HCT116 (cell line): Measurements from ENCODE around the gene METTL22. TPM values are rescaled to one million over a fixed set of nuclear protein-coding genes. Genes with fewer than 3 reads are reported as not detected.

Source experiments
- ATAC-seq: fragments of 200-7000 bp; cut with Tn5 transposase; 2 replicates; pipeline ENCODE4 v1.9.1; 2020; ENCODE audit warnings: mild to moderate bottlenecking, moderate library complexity
- BruUV-seq: library from RNA; stranded (reverse); fragments of 400-500 nt; replicated peaks from 2 replicates; lab custom pipeline; 2021; lab: Mats Ljungman, UMichigan
- CTCF ChIA-PET: fragments of 300-600 bp; sonication (Branson Sonifier 250); formaldehyde crosslinking; loops from one replicate; lab custom pipeline; 2021; ENCODE audit warnings: antibody characterized with exemption; lab: Charles Lee
- POLR2A ChIA-PET: fragments of 300-600, 350-600 bp; sonication (Branson Sonifier 250); formaldehyde crosslinking; loops from one replicate; lab custom pipeline; 2021; ENCODE audit warnings: antibody characterized with exemption; lab: Charles Lee
- RAD21 ChIA-PET, 2 experiments: fragments of 300-600 bp; sonication (Branson Sonifier 250); formaldehyde crosslinking; loops; one replicate each; lab custom pipeline; 2023; ENCODE audit warnings: low total read pairs in 2 of 2; ENCODE audit not compliant: uncharacterized antibody in 2 of 2, unreplicated experiment in 2 of 2, low non-redundant PET in 1 of 2; lab: Charles Lee
- DNase-seq: peaks from one replicate; pipeline ENCODE4 v3.0.0-alpha.2; 2010; ENCODE audit warnings: low read depth, low spot score
- H2AFZ ChIP-seq: fragments of 200-600 bp; shearing (Covaris generic), sonication (generic); 2 replicates; pipeline ENCODE4 v1.6.1; 2017; ENCODE audit warnings: low read depth, mixed run types, mixed read lengths, antibody characterized with exemption, low read length; ENCODE audit not compliant: poor library complexity, severe bottlenecking
- H3K27ac ChIP-seq: 2 replicates; pipeline ENCODE4 v1.5.1; 2012; ENCODE audit warnings: low read depth, low read length
- H3K27me3 ChIP-seq: fragments of 200-600 bp; sonication (generic); 2 replicates; pipeline ENCODE4 v1.6.1; 2016; ENCODE audit warnings: mixed run types, low read length, mixed read lengths; ENCODE audit not compliant: insufficient read depth
- H3K36me3 ChIP-seq, 2 experiments: fragments of 200-500 bp in 1 of 2; fragments of 200-600 bp in 1 of 2; sonication (Bioruptor generic) in 1 of 2; sonication (generic) in 1 of 2; 2 replicates each; pipeline versions ENCODE4 v1.5.1 to v1.6.1; 2014 to 2016; ENCODE audit warnings: low read length in 2 of 2, inconsistent platforms in 1 of 2, mixed read lengths in 1 of 2, mixed run types in 1 of 2; ENCODE audit not compliant: insufficient read depth in 2 of 2, control insufficient read depth in 1 of 2
- H3K4me1 ChIP-seq, 2 experiments: fragments of 200-600 bp in 1 of 2; sonication (generic) in 1 of 2; 2 replicates each; pipeline versions ENCODE4 v1.5.1 to v1.6.1; 2012 to 2017; ENCODE audit warnings: low read length in 2 of 2, inconsistent platforms in 1 of 2, mild to moderate bottlenecking in 1 of 2, mixed read lengths in 1 of 2, mixed run types in 1 of 2, moderate library complexity in 1 of 2; ENCODE audit not compliant: insufficient read depth in 2 of 2, control insufficient read depth in 1 of 2
- H3K4me2 ChIP-seq: fragments of 200-600 bp; sonication (generic); 2 replicates; pipeline ENCODE4 v1.6.1; 2017; ENCODE audit warnings: mixed run types, low read length, mixed read lengths
- H3K4me3 ChIP-seq, 2 experiments: fragments of 200-600 bp in 1 of 2; sonication (generic) in 1 of 2; replicated peaks in 1 of 2; 2 replicates each; pipeline ENCODE4 v1.5.1; 2011 to 2016; ENCODE audit warnings: low read length in 2 of 2, control low read depth in 1 of 2, low read depth in 1 of 2, mild to moderate bottlenecking in 1 of 2, mixed read lengths in 1 of 2, mixed run types in 1 of 2
- H3K79me2 ChIP-seq: fragments of 200-600 bp; sonication (generic); 2 replicates; pipeline ENCODE4 v1.6.1; 2017; ENCODE audit warnings: mild to moderate bottlenecking, mixed run types, low read length, moderate library complexity, mixed read lengths; ENCODE audit not compliant: insufficient read depth
- H3K9ac ChIP-seq: fragments of 200-600 bp; sonication (generic); 2 replicates; pipeline ENCODE4 v1.6.1; 2016; ENCODE audit warnings: low read length, mixed read lengths
- H3K9me2 ChIP-seq: fragments of 200-600 bp; sonication (generic), shearing (Covaris generic); 2 replicates; pipeline ENCODE4 v1.6.1; 2017; ENCODE audit warnings: mixed run types, mild to moderate bottlenecking, moderate library complexity; ENCODE audit not compliant: insufficient read depth
- H3K9me3 ChIP-seq, 2 experiments: fragments of 200-500 bp in 1 of 2; fragments of 200-600 bp in 1 of 2; sonication (Bioruptor generic) in 1 of 2; sonication (generic) in 1 of 2; 2 replicates each; pipeline ENCODE4 v1.6.1; 2014 to 2017; ENCODE audit warnings: low read length in 2 of 2, mixed read lengths in 2 of 2, inconsistent platforms in 1 of 2, low read depth in 1 of 2, mild to moderate bottlenecking in 1 of 2, mixed run types in 1 of 2, moderate library complexity in 1 of 2; ENCODE audit not compliant: control insufficient read depth in 1 of 2, insufficient read depth in 1 of 2
- H4K20me1 ChIP-seq: fragments of 200-600 bp; sonication (generic), shearing (Covaris generic); 2 replicates; pipeline ENCODE4 v1.6.1; 2017; ENCODE audit warnings: mixed run types, mild to moderate bottlenecking, moderate library complexity; ENCODE audit not compliant: insufficient read depth
- CEBPB ChIP-seq: IDR thresholded peaks from 2 replicates; pipeline ENCODE4 v1.6.1; 2012; ENCODE audit warnings: low read depth
- EGR1 ChIP-seq: IDR thresholded peaks from 2 replicates; pipeline ENCODE4 v1.6.1; 2012; ENCODE audit warnings: low read depth
- ELF1 ChIP-seq: IDR thresholded peaks from 2 replicates; pipeline ENCODE4 v1.6.1; 2012; ENCODE audit warnings: low read depth, borderline replicate concordance
- EZH2 ChIP-seq: fragments of 200-600 bp; sonication (generic); IDR thresholded peaks from 2 replicates; pipeline ENCODE4 v1.6.1; 2017; ENCODE audit warnings: antibody characterized with exemption, mixed run types
- EZH2phosphoT487 ChIP-seq: fragments of 200-600 bp; IDR thresholded peaks from 2 replicates; pipeline ENCODE4 v1.6.1; 2018; ENCODE audit warnings: antibody characterized with exemption, borderline replicate concordance
- FOSL1 ChIP-seq: IDR thresholded peaks from 2 replicates; pipeline ENCODE4 v1.6.1; 2012; ENCODE audit warnings: low read depth
- POLR2AphosphoS5 ChIP-seq: IDR thresholded peaks from 2 replicates; pipeline ENCODE4 v1.6.1; 2011; ENCODE audit warnings: mild to moderate bottlenecking, low read depth, low read length, moderate library complexity
- RAD21 ChIP-seq: IDR thresholded peaks from 2 replicates; pipeline ENCODE4 v1.6.1; 2012; ENCODE audit warnings: low read depth, mild to moderate bottlenecking
- REST ChIP-seq: IDR thresholded peaks from 2 replicates; pipeline ENCODE4 v1.6.1; 2012; ENCODE audit warnings: low read depth
- SIN3A ChIP-seq: IDR thresholded peaks from 2 replicates; pipeline ENCODE4 v1.6.1; 2012; ENCODE audit warnings: low read depth
- SP1 ChIP-seq: IDR thresholded peaks from 2 replicates; pipeline ENCODE4 v1.6.1; 2012; ENCODE audit warnings: low read depth
- SRF ChIP-seq: IDR thresholded peaks from 2 replicates; pipeline ENCODE4 v1.6.1; 2012; ENCODE audit warnings: low read depth
- TCF7L2 ChIP-seq: IDR thresholded peaks from 2 replicates; pipeline ENCODE4 v1.7.0; 2011; ENCODE audit warnings: borderline replicate concordance, inconsistent platforms; ENCODE audit not compliant: insufficient read depth, insufficient read length; ENCODE audit errors: extremely low read depth
- YY1 ChIP-seq: IDR thresholded peaks from 2 replicates; pipeline ENCODE4 v1.6.1; 2011; ENCODE audit warnings: low read length, low read depth, moderate library complexity, mild to moderate bottlenecking; ENCODE audit not compliant: insufficient replicate concordance; ENCODE audit errors: extremely low read depth
- ZNF274 ChIP-seq: fragments of 200-500 bp; sonication (Bioruptor generic); IDR thresholded peaks from 2 replicates; pipeline ENCODE4 v1.6.1; 2014; ENCODE audit warnings: mild to moderate bottlenecking, low read depth, low read length, inconsistent platforms
- intact Hi-C: fragments of 100-400 bp; cut with micrococcal nuclease; formaldehyde crosslinking; loops from 2 replicates; pipeline ENCODE4 v1.10.0; 2022
- total RNA-seq: library from RNA; stranded (reverse); gene quantifications from one replicate; pipeline ENCODE4 v1.2.1, GENCODE V29; 2021; ENCODE audit not compliant: unreplicated experiment
- TF ChIP-seq, protein P1 (sequence below): IDR thresholded peaks from 2 replicates; pipeline ENCODE4 v1.6.1; 2012
- TF ChIP-seq, protein P2 (sequence below), 3 experiments: fragments of 200-600 bp in 1 of 3; sonication (generic) in 1 of 3; IDR thresholded peaks in 2 of 3; conservative IDR thresholded peaks in 1 of 3; 2 replicates each; pipeline ENCODE4 v1.5.1; 2012 to 2017; ENCODE audit warnings: low read depth in 2 of 3, low read length in 2 of 3, antibody characterized with exemption in 1 of 3, borderline replicate concordance in 1 of 3, control low read depth in 1 of 3, mild to moderate bottlenecking in 1 of 3, mixed read lengths in 1 of 3, mixed run types in 1 of 3, moderate library complexity in 1 of 3; ENCODE audit not compliant: insufficient read depth in 1 of 3
- TF ChIP-seq, protein P3 (sequence below): IDR thresholded peaks from 2 replicates; pipeline ENCODE4 v1.6.1; 2011; ENCODE audit warnings: mild to moderate bottlenecking, low read length, moderate library complexity; ENCODE audit not compliant: insufficient replicate concordance; ENCODE audit errors: extremely low read depth

METTL22 gene
- total RNA-seq, 1 experiment from 2014 or later, result 33.3 TPM

GRCh38 chr16:8619671-8620370 is 1.7 kb upstream of the METTL22 start:
- Histone ChIP-seq H2AFZ (no peak overlapping the region), H3K4me1 (peaks cover 7 to 17% of the 10 kb centered on the region in 2 experiments; a peak in 3 of 4 replicates), H3K27me3 (no peaks in the 10 kb centered on the region), H3K4me2 (no peak overlapping the region), H3K27ac (no peak overlapping the region), H4K20me1 (no peaks in the 10 kb centered on the region), H3K9me3 (no peaks in the 10 kb centered on the region), H3K9me2 (no peaks in the 10 kb centered on the region), H3K4me3 (no peak overlapping the region), H3K79me2 (peaks cover 32% of the 10 kb centered on the region), H3K36me3 (peaks cover 0 to 4% of the 10 kb centered on the region in 2 experiments; a peak in 1 of 4 replicates), H3K9ac (no peak overlapping the region)
- ChIA-PET CTCF (no interaction called here), RAD21 (no interaction called here), POLR2A (no interaction called here)
- TF ChIP-seq YY1 (no peak), ZNF274 (no peak), SP1 (no peak), CEBPB (no peak), POLR2AphosphoS5 (no peak), SIN3A (no peak), FOSL1 (no peak), SRF (no peak), TCF7L2 (no peak), EGR1 (no peak), EZH2phosphoT487 (no peak), ELF1 (no peak), EZH2 (no peak), RAD21 (no peak), REST (no peak)
- TF ChIP-seq, protein P1, sequence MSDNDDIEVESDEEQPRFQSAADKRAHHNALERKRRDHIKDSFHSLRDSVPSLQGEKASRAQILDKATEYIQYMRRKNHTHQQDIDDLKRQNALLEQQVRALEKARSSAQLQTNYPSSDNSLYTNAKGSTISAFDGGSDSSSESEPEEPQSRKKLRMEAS, result no peak
- TF ChIP-seq, protein P2, sequence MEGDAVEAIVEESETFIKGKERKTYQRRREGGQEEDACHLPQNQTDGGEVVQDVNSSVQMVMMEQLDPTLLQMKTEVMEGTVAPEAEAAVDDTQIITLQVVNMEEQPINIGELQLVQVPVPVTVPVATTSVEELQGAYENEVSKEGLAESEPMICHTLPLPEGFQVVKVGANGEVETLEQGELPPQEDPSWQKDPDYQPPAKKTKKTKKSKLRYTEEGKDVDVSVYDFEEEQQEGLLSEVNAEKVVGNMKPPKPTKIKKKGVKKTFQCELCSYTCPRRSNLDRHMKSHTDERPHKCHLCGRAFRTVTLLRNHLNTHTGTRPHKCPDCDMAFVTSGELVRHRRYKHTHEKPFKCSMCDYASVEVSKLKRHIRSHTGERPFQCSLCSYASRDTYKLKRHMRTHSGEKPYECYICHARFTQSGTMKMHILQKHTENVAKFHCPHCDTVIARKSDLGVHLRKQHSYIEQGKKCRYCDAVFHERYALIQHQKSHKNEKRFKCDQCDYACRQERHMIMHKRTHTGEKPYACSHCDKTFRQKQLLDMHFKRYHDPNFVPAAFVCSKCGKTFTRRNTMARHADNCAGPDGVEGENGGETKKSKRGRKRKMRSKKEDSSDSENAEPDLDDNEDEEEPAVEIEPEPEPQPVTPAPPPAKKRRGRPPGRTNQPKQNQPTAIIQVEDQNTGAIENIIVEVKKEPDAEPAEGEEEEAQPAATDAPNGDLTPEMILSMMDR (IDR thresholded peaks at IDR 0.05 in 2 of 3, conservative IDR thresholded peaks at IDR 0.05 in 1 of 3; ENCODE audit: borderline replicate concordance in 1 of 3, insufficient read depth in 1 of 3, low read depth in 2 of 3, low read length in 2 of 3), result no peak
- TF ChIP-seq, protein P3, sequence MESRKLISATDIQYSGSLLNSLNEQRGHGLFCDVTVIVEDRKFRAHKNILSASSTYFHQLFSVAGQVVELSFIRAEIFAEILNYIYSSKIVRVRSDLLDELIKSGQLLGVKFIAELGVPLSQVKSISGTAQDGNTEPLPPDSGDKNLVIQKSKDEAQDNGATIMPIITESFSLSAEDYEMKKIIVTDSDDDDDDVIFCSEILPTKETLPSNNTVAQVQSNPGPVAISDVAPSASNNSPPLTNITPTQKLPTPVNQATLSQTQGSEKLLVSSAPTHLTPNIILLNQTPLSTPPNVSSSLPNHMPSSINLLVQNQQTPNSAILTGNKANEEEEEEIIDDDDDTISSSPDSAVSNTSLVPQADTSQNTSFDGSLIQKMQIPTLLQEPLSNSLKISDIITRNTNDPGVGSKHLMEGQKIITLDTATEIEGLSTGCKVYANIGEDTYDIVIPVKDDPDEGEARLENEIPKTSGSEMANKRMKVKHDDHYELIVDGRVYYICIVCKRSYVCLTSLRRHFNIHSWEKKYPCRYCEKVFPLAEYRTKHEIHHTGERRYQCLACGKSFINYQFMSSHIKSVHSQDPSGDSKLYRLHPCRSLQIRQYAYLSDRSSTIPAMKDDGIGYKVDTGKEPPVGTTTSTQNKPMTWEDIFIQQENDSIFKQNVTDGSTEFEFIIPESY, result no peak
- intact Hi-C loops, result no loop called here
- ATAC-seq (no peak), DNase-seq (no peak)
- no TSS peak for BruUV-seq
